Esophagus muscularis mucosa (tissue), 4 donors: ENCODE measurements around the gene NKAIN2. TPM values are rescaled to one million over a fixed set of nuclear protein-coding genes. Genes with fewer than 3 reads are reported as not detected.

Source experiments
- DNase-seq: peaks from one replicate; pipeline ENCODE4 v3.0.0-alpha.2; 2017; ENCODE audit errors: extremely low spot score
- H3K27ac ChIP-seq, 4 donors: fragments of 200-600 bp; sonication (generic); replicated peaks in 1 of 4; 1 replicate in 3 of 4; 2 replicates in 1 of 4; pipeline ENCODE4 v1.5.1; 2016 to 2019; ENCODE audit warnings: mild to moderate bottlenecking in 1 of 4
- H3K27me3 ChIP-seq, 4 donors: fragments of 200-600 bp; sonication (generic); one replicate each; pipeline versions ENCODE4 v1.5.1 to v1.6.0; 2016 to 2019
- H3K36me3 ChIP-seq, 4 donors: fragments of 200-600 bp; sonication (generic); one replicate each; pipeline ENCODE4 v1.5.1; 2016 to 2019
- H3K4me1 ChIP-seq, 4 donors: fragments of 200-600 bp; sonication (generic); one replicate each; pipeline ENCODE4 v1.5.1; 2016 to 2019
- H3K4me3 ChIP-seq, 4 donors: fragments of 200-600 bp; sonication (generic); 1 replicate in 2 of 4; 2 replicates in 2 of 4; pipeline ENCODE4 v1.5.1; 2016 to 2019; ENCODE audit warnings: mild to moderate bottlenecking in 4 of 4, moderate library complexity in 1 of 4
- H3K9me3 ChIP-seq, 4 donors: fragments of 200-600 bp; sonication (generic); 1 replicate in 3 of 4; 2 replicates in 1 of 4; pipeline ENCODE4 v1.5.1; 2016 to 2019
- EP300 ChIP-seq: sonication (generic); formaldehyde crosslinking; IDR thresholded peaks from one replicate; pipeline ENCODE4 v1.6.1; 2017; ENCODE audit warnings: antibody characterized with exemption
- POLR2A ChIP-seq: fragments of 450-650 bp; IDR thresholded peaks from one replicate; pipeline ENCODE4 v1.6.1; 2017; ENCODE audit warnings: antibody characterized with exemption, moderate library complexity, mild to moderate bottlenecking, low read depth
- POLR2AphosphoS5 ChIP-seq, 2 donors: sonication (generic); formaldehyde crosslinking; IDR thresholded peaks; one replicate each; pipeline ENCODE4 v1.6.1; 2017; ENCODE audit warnings: antibody characterized with exemption in 2 of 2
- whole genome bisulfite sequencing: methylation state at CpG from one replicate; pipeline ENCODE4 v1.1.5; 2018; 5-methylcytosine and 5-hydroxymethylcytosine counted together
- intact Hi-C: fragments of 100-400 bp; cut with DNase I; formaldehyde crosslinking; loops from one replicate; pipeline ENCODE4 v1.15.1; 2023
- total RNA-seq, 4 donors: library from RNA; depleted of rRNA; stranded (reverse); fragments of >200 nt; gene quantifications; one replicate each; pipeline versions ENCODE4 v1.1.0 to v1.2.1, GENCODE V29; 2016
- TF ChIP-seq, protein P1 (sequence below), 3 experiments: fragments of 200-600 bp in 2 of 3; fragments of 450-650 bp in 1 of 3; sonication (generic) in 2 of 3; IDR thresholded peaks; one replicate each; pipeline ENCODE4 v1.5.1; 2017 to 2019; ENCODE audit warnings: antibody characterized with exemption in 3 of 3, mild to moderate bottlenecking in 2 of 3, moderate library complexity in 1 of 3

NKAIN2 gene
- total RNA-seq, 4 donors from 2014 or later, result 0.11 to 0.66 (median 0.13) TPM; not detected in 1

- no peak overlapping the region for H3K27ac ChIP-seq
- H3K36me3 ChIP-seq, result no peaks in the 10 kb centered on the region
- no peaks in the 10 kb centered on the region for H3K27me3 ChIP-seq
- intact Hi-C loops, result no loop called here
- H3K4me1 ChIP-seq, result no peaks in the 10 kb centered on the region
- no peak overlapping the region for H3K4me3 ChIP-seq
- no peaks in the 10 kb centered on the region for H3K9me3 ChIP-seq
- 84% methylated on average over 2 of the region's 2 CpGs for WGBS
- TF ChIP-seq EP300 (no peak), POLR2A (no peak), POLR2AphosphoS5 (IDR thresholded peaks at IDR 0.05) (no peak)
- TF ChIP-seq, protein P1, sequence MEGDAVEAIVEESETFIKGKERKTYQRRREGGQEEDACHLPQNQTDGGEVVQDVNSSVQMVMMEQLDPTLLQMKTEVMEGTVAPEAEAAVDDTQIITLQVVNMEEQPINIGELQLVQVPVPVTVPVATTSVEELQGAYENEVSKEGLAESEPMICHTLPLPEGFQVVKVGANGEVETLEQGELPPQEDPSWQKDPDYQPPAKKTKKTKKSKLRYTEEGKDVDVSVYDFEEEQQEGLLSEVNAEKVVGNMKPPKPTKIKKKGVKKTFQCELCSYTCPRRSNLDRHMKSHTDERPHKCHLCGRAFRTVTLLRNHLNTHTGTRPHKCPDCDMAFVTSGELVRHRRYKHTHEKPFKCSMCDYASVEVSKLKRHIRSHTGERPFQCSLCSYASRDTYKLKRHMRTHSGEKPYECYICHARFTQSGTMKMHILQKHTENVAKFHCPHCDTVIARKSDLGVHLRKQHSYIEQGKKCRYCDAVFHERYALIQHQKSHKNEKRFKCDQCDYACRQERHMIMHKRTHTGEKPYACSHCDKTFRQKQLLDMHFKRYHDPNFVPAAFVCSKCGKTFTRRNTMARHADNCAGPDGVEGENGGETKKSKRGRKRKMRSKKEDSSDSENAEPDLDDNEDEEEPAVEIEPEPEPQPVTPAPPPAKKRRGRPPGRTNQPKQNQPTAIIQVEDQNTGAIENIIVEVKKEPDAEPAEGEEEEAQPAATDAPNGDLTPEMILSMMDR (IDR thresholded peaks at IDR 0.05), result no peak
- no peak for DNase-seq
Measured at GRCh38 chr6:123897965-123898364, 94.3 kb downstream of the NKAIN2 start.

- H3K27me3 ChIP-seq, result no peaks in the 10 kb centered on the region
- TF ChIP-seq, protein P1 (IDR thresholded peaks at IDR 0.05), result no peak
- TF ChIP-seq EP300, result no peak
- TF ChIP-seq POLR2A, result no peak
- no peak for TF ChIP-seq POLR2AphosphoS5 (IDR thresholded peaks at IDR 0.05)
- no peak for DNase-seq
- no peak overlapping the region for H3K4me3 ChIP-seq
- no peaks in the 10 kb centered on the region for H3K4me1 ChIP-seq
- WGBS, result 80% methylated on average over 1 of the region's 1 CpG
- H3K9me3 ChIP-seq, result no peaks in the 10 kb centered on the region
- no peak overlapping the region for H3K27ac ChIP-seq
- intact Hi-C loops, result no loop called here
- no peaks in the 10 kb centered on the region for H3K36me3 ChIP-seq
Measured at GRCh38 chr6:123898665-123899064, 95.0 kb downstream of the NKAIN2 start.

DNA sequence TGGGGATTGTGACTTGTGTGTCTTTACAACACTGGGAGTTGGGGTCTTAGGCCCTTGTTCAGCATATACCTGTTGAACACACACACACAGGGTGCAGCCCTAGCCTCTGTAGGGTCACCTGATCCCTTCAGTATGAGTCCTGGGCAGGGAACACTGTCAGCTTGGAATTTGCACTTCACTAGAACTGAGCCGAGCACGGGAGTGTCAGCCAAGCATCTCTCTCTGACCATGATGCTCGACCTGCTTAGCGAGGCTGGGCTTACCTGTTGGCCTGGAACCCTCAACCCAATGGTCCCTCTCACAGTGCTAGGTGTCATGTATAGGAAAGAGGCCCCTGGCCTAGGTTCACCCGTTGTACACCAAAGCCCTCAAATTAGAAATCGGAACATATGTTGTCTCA is 96.1 kb downstream of the NKAIN2 start:
- Histone ChIP-seq H3K36me3 (no peaks in the 10 kb centered on the region), H3K27ac (no peak overlapping the region), H3K4me3 (no peak overlapping the region), H3K27me3 (no peaks in the 10 kb centered on the region), H3K9me3 (no peaks in the 10 kb centered on the region), H3K4me1 (no peaks in the 10 kb centered on the region)
- no peak for DNase-seq
- intact Hi-C loops, result no loop called here
- 85% methylated on average over 6 of the region's 6 CpGs for WGBS
- TF ChIP-seq, protein P1 (IDR thresholded peaks at IDR 0.05), result no peak
- no peak for TF ChIP-seq EP300

- no peaks in the 10 kb centered on the region for H3K9me3 ChIP-seq
- H3K27ac ChIP-seq, result no peak overlapping the region
- TF ChIP-seq EP300 (no peak), POLR2AphosphoS5 (IDR thresholded peaks at IDR 0.05) (no peak), POLR2A (no peak)
- TF ChIP-seq, protein P1 (IDR thresholded peaks at IDR 0.05), result no peak
- no peak for DNase-seq
- H3K27me3 ChIP-seq, result no peaks in the 10 kb centered on the region
- 63% methylated on average over 2 of the region's 2 CpGs for WGBS
- H3K4me1 ChIP-seq, result no peaks in the 10 kb centered on the region
- no peak overlapping the region for H3K4me3 ChIP-seq
- no peaks in the 10 kb centered on the region for H3K36me3 ChIP-seq
- intact Hi-C loops, result no loop called here
Measured at GRCh38 chr6:123901436-123901835, 97.8 kb downstream of the NKAIN2 start.

- Histone ChIP-seq H3K4me1 (no peaks in the 10 kb centered on the region), H3K27ac (no peak overlapping the region), H3K9me3 (no peaks in the 10 kb centered on the region), H3K36me3 (no peaks in the 10 kb centered on the region), H3K27me3 (no peaks in the 10 kb centered on the region), H3K4me3 (no peak overlapping the region)
- intact Hi-C loops, result no loop called here
- WGBS, result 90% methylated on average over 6 of the region's 6 CpGs
- DNase-seq, result no peak
- TF ChIP-seq, protein P1 (IDR thresholded peaks at IDR 0.05), result no peak
- no peak for TF ChIP-seq POLR2AphosphoS5 (IDR thresholded peaks at IDR 0.05)
- TF ChIP-seq POLR2A, result no peak
- no peak for TF ChIP-seq EP300
Measured at GRCh38 chr6:123902738-123903313, 99.2 kb downstream of the NKAIN2 start.
